NB4 (cell line): ENCODE measurements around the gene SLC25A21.

Experiments used
- CTCF ChIP-seq: IDR thresholded peaks from one replicate; pipeline ENCODE4 v1.5.1; 2012; ENCODE audit warnings: low read depth, low read length
- MYC ChIP-seq: IDR thresholded peaks from 2 replicates; pipeline ENCODE4 v1.6.1; 2011; ENCODE audit warnings: low read depth, low read length
- POLR2A ChIP-seq: IDR thresholded peaks from 2 replicates; pipeline ENCODE4 v1.6.1; 2011; ENCODE audit warnings: mild to moderate bottlenecking; ENCODE audit not compliant: insufficient read length; ENCODE audit errors: extremely low read depth

- TF ChIP-seq CTCF, result no peak
- no peak for TF ChIP-seq MYC
- TF ChIP-seq POLR2A, result no peak
These were observed 186.0 kb downstream of the SLC25A21 start for GRCh38 chr14:36986407-36986806.
